Endodermal cell (in vitro differentiated cells): ENCODE data around the gene TBC1D1. TPM values are rescaled to one million over a fixed set of nuclear protein-coding genes. Genes with fewer than 3 reads are reported as not detected.

Experiments used
- DNase-seq: peaks from one replicate; pipeline ENCODE4 v3.0.0-alpha.2; 2017
- H3K27ac ChIP-seq: 2 replicates; pipeline ENCODE4 v1.5.1; 2013; ENCODE audit warnings: mild to moderate bottlenecking, low read depth, low read length, moderate library complexity
- H3K27me3 ChIP-seq: 2 replicates; pipeline ENCODE4 v1.6.1; 2013; ENCODE audit warnings: mild to moderate bottlenecking, low read length, moderate library complexity; ENCODE audit not compliant: insufficient read depth, control insufficient read depth, poor library complexity, severe bottlenecking
- H3K36me3 ChIP-seq: 2 replicates; pipeline ENCODE4 v1.7.0; 2013; ENCODE audit warnings: mild to moderate bottlenecking, low read length, moderate library complexity; ENCODE audit not compliant: control insufficient read depth, insufficient read depth
- H3K4me1 ChIP-seq: one replicate; pipeline ENCODE4 v1.7.0; 2013; ENCODE audit warnings: low read length; ENCODE audit not compliant: control insufficient read depth, insufficient read depth
- H3K4me3 ChIP-seq: 2 replicates; pipeline ENCODE4 v1.5.1; 2013; ENCODE audit warnings: mild to moderate bottlenecking, low read length, moderate library complexity
- H3K9ac ChIP-seq: 2 replicates; pipeline ENCODE4 v1.6.1; 2013; ENCODE audit warnings: mild to moderate bottlenecking, low read length, moderate library complexity; ENCODE audit not compliant: poor library complexity, severe bottlenecking; ENCODE audit errors: extremely low read depth
- H3K9me3 ChIP-seq: 2 replicates; pipeline ENCODE4 v1.6.1; 2013; ENCODE audit warnings: mild to moderate bottlenecking, low read length, moderate library complexity; ENCODE audit not compliant: control insufficient read depth
- H3K27ac Mint-ChIP-seq: 2 replicates; pipeline ENCODE4 v1.8.0; 2020; ENCODE audit warnings: mixed read lengths
- H3K27me3 Mint-ChIP-seq: 2 replicates; pipeline ENCODE4 v1.8.0; 2021; ENCODE audit warnings: mild to moderate bottlenecking, mixed read lengths; ENCODE audit not compliant: insufficient read depth
- H3K36me3 Mint-ChIP-seq: 2 replicates; pipeline ENCODE4 v1.8.0; 2020; ENCODE audit warnings: low read depth, mixed read lengths
- H3K4me1 Mint-ChIP-seq: 2 replicates; pipeline ENCODE4 v1.8.0; 2020; ENCODE audit warnings: mixed read lengths
- H3K4me3 Mint-ChIP-seq: 2 replicates; pipeline ENCODE4 v1.8.0; 2020; ENCODE audit warnings: mild to moderate bottlenecking, moderate library complexity, mixed read lengths
- H3K9me3 Mint-ChIP-seq: 2 replicates; pipeline ENCODE4 v1.8.0; 2020; ENCODE audit warnings: mild to moderate bottlenecking, mixed read lengths
- CTCF ChIP-seq: fragments of 200-600 bp; sonication (generic); conservative IDR thresholded peaks from 2 replicates; pipeline ENCODE4 v1.5.0; 2021; ENCODE audit warnings: antibody characterized with exemption, mild to moderate bottlenecking
- WGBS, 2 experiments: methylation state at CpG; one replicate each; pipeline versions ENCODE4 v1.1.5 to v1.1.7; 2013; ENCODE audit warnings: missing lambda C conversion rate in 2 of 2, mixed read lengths in 1 of 2; ENCODE audit not compliant: insufficient coverage in 1 of 2, insufficient read length in 1 of 2; 5-methylcytosine and 5-hydroxymethylcytosine counted together
- total RNA-seq, 2 donors: library from RNA; stranded (reverse); fragmentation: NEBNext Ultra II Directional in 1 of 2; extraction: Animal tissue kit (Norgen Biotek cat#: 25700) in 1 of 2; gene quantifications; 2 replicates in 1 of 2; 3 replicates in 1 of 2; pipeline ENCODE4 v1.2.1, GENCODE V29; 2021

Gene TBC1D1
- total RNA-seq, 2 donors from 2014 or later, result 110 to 122 TPM

GRCh38 chr4:37934096-37934495, 43.2 kb downstream of the TBC1D1 start:
- Mint-ChIP-seq H3K36me3 (no peaks in the 10 kb centered on the region), H3K4me3 (no peak overlapping the region), H3K9me3 (no peaks in the 10 kb centered on the region), H3K4me1 (no peaks in the 10 kb centered on the region), H3K27ac (no peak overlapping the region), H3K27me3 (no peaks in the 10 kb centered on the region)
- 94 to 98% methylated on average over 6 to 8 of the region's 8 CpGs for WGBS, 2 experiments
- no peak overlapping the region for H3K9ac ChIP-seq
- H3K36me3 ChIP-seq, result no peaks in the 10 kb centered on the region
- no peak for TF ChIP-seq CTCF
- H3K4me1 ChIP-seq, result no peaks in the 10 kb centered on the region
- H3K27ac ChIP-seq, result no peak overlapping the region
- H3K9me3 ChIP-seq, result no peaks in the 10 kb centered on the region
- DNase-seq, result no peak
- H3K4me3 ChIP-seq, result no peak overlapping the region
- no peaks in the 10 kb centered on the region for H3K27me3 ChIP-seq

GRCh38 chr4:37934609-37935008, 43.7 kb downstream of the TBC1D1 start:
- WGBS, 2 experiments, result 87 to 92% methylated on average over 2 to 3 of the region's 3 CpGs
- no peak overlapping the region for H3K4me3 Mint-ChIP-seq
- no peaks in the 10 kb centered on the region for H3K9me3 Mint-ChIP-seq
- no peak for DNase-seq
- no peaks in the 10 kb centered on the region for H3K36me3 ChIP-seq
- no peaks in the 10 kb centered on the region for H3K4me1 Mint-ChIP-seq
- no peak for TF ChIP-seq CTCF
- H3K36me3 Mint-ChIP-seq, result no peaks in the 10 kb centered on the region
- H3K27me3 Mint-ChIP-seq, result no peaks in the 10 kb centered on the region
- no peak overlapping the region for H3K9ac ChIP-seq
- no peak overlapping the region for H3K27ac ChIP-seq
- H3K9me3 ChIP-seq, result no peaks in the 10 kb centered on the region
- H3K27ac Mint-ChIP-seq, result no peak overlapping the region
- no peaks in the 10 kb centered on the region for H3K4me1 ChIP-seq
- no peaks in the 10 kb centered on the region for H3K27me3 ChIP-seq
- H3K4me3 ChIP-seq, result no peak overlapping the region

- H3K4me1 ChIP-seq, result no peaks in the 10 kb centered on the region
- no peak overlapping the region for H3K27ac Mint-ChIP-seq
- no peaks in the 10 kb centered on the region for H3K36me3 Mint-ChIP-seq
- no peak overlapping the region for H3K9ac ChIP-seq
- H3K27me3 ChIP-seq, result no peaks in the 10 kb centered on the region
- 82 to 88% methylated on average over 4 of the region's 4 CpGs for WGBS, 2 experiments
- no peaks in the 10 kb centered on the region for H3K9me3 ChIP-seq
- no peak for TF ChIP-seq CTCF
- no peaks in the 10 kb centered on the region for H3K9me3 Mint-ChIP-seq
- no peaks in the 10 kb centered on the region for H3K4me1 Mint-ChIP-seq
- H3K4me3 ChIP-seq, result no peak overlapping the region
- DNase-seq, result no peak
- H3K4me3 Mint-ChIP-seq, result no peak overlapping the region
- no peak overlapping the region for H3K27ac ChIP-seq
- no peaks in the 10 kb centered on the region for H3K36me3 ChIP-seq
- no peaks in the 10 kb centered on the region for H3K27me3 Mint-ChIP-seq
Observed at GRCh38 chr4:37935026-37935425, 44.1 kb downstream of the TBC1D1 start.
